ENCODE measurements around the gene HACD4. TPM values are rescaled to one million over a fixed set of nuclear protein-coding genes. Genes with fewer than 3 reads are reported as not detected.

HACD4 gene
- total and polyA plus RNA-seq, 12 donors: 1.2 to 13.7 (median 4.3) TPM

- Histone ChIP-seq H3K36me3 (replicated peaks in 1 of 2) (peaks cover 0 to 6% of the 10 kb centered on the region in 2 donors), H3K27ac (no peak overlapping the region), H3K4me1 (replicated peaks in 1 of 2) (peaks cover 16 to 27% of the 10 kb centered on the region in 2 donors), H3K9me3 (replicated peaks in 1 of 3) (no peaks in the 10 kb centered on the region), H3K27me3 (no peaks in the 10 kb centered on the region), H3K4me3 (no peak overlapping the region)
- no peak for DNase-seq
- 68 to 93% (median 79%) methylated on average over 1 of the region's 1 CpG for WGBS, 4 donors
- TF ChIP-seq POLR2A (IDR thresholded peaks at IDR 0.05): no peak
- TF ChIP-seq CTCF (IDR thresholded peaks at IDR 0.05): no peak
- intact Hi-C loops (cut with DNase I): no loop called here
Measured at GRCh38 chr9:20987521-20987920, 43.9 kb downstream of the HACD4 start.

GRCh38 chr9:20985851-20986600, 45.4 kb downstream of the HACD4 start:
- peaks cover 25 to 39% of the 10 kb centered on the region in 2 donors for H3K4me1 ChIP-seq (replicated peaks in 1 of 2)
- H3K27me3 ChIP-seq: no peaks in the 10 kb centered on the region
- no peak overlapping the region for H3K4me3 ChIP-seq
- no peak for TF ChIP-seq POLR2A (IDR thresholded peaks at IDR 0.05)
- no peak for TF ChIP-seq CTCF (IDR thresholded peaks at IDR 0.05)
- H3K36me3 ChIP-seq (replicated peaks in 1 of 2): peaks cover 0 to 6% of the 10 kb centered on the region in 2 donors
- intact Hi-C loops (cut with DNase I): no loop called here
- WGBS, 4 donors: 41 to 68% (median 50%) methylated on average over 6 of the region's 6 CpGs
- no peak overlapping the region for H3K27ac ChIP-seq
- no peaks in the 10 kb centered on the region for H3K9me3 ChIP-seq (replicated peaks in 1 of 3)
- peak in 3 of 7 donors; percentile 27 to 44 (median 42) for DNase-seq

GRCh38 chr9:20984506-20984905, 46.9 kb downstream of the HACD4 start:
- H3K36me3 ChIP-seq (replicated peaks in 1 of 2): no peaks in the 10 kb centered on the region
- intact Hi-C loops (cut with DNase I): no loop called here

DNA sequence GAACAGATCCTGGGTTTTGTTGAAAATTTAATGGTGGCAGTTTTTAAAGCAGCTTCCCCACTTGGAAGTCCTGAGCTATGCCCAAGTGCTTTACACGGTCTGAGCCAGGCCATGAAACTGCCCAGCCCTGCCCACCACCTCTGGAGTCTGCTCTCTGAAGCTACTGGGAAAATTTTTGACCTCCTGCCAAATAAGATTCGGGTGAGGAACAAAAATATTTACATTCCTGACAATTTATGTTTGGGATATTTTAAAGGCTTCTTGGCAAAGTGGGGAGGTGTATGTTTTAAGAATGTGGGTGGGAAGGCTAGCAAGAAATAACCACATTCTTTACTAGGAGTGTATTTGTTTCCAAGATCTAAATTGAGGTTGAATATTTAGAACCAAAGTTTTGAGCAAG, 50.0 kb downstream of the HACD4 start:
- whole genome bisulfite sequencing, 4 donors: 16 to 32% (median 25%) methylated on average over 2 of the region's 2 CpGs
- H3K36me3 ChIP-seq (replicated peaks in 1 of 2): no peaks in the 10 kb centered on the region
- peak in 2 of 7 donors; percentile 19 to 20 for DNase-seq
- H3K27me3 ChIP-seq: no peaks in the 10 kb centered on the region
- H3K9me3 ChIP-seq (replicated peaks in 1 of 3): no peaks in the 10 kb centered on the region
- H3K4me3 ChIP-seq: peak overlapping the region in 1 of 4 donors; percentile 5
- peaks cover 23 to 39% of the 10 kb centered on the region in 2 donors for H3K4me1 ChIP-seq (replicated peaks in 1 of 2)
- H3K27ac ChIP-seq: peak overlapping the region in 4 of 5 donors; percentile 16 to 87 (median 82)
- TF ChIP-seq POLR2A (IDR thresholded peaks at IDR 0.05): no peak
- TF ChIP-seq CTCF (IDR thresholded peaks at IDR 0.05): no peak
- intact Hi-C loops (cut with DNase I): no loop called here

More at GRCh38 chr9:20984506-20984905, 46.9 kb downstream of the HACD4 start:
- peaks cover 32 to 44% of the 10 kb centered on the region in 2 donors for H3K4me1 ChIP-seq (replicated peaks in 1 of 2)
- no peaks in the 10 kb centered on the region for H3K9me3 ChIP-seq (replicated peaks in 1 of 3)
- WGBS, 4 donors: 73 to 80% (median 79%) methylated on average over 3 of the region's 3 CpGs
- H3K27me3 ChIP-seq: no peaks in the 10 kb centered on the region
- TF ChIP-seq CTCF (IDR thresholded peaks at IDR 0.05) (no peak), POLR2A (IDR thresholded peaks at IDR 0.05) (no peak)
- no peak overlapping the region for H3K27ac ChIP-seq
- DNase-seq: no peak
- H3K4me3 ChIP-seq: no peak overlapping the region
